Esophagus muscularis mucosa (tissue), 4 donors: Measurements from ENCODE around the gene TFAP2A. TPM values are rescaled to one million over a fixed set of nuclear protein-coding genes. Genes with fewer than 3 reads are reported as not detected.
A peak's percentile ranks its signal among the peaks of the same experiment; 100 is the strongest.

Experiments
- DNase-seq: peaks from one replicate; pipeline ENCODE4 v3.0.0-alpha.2; 2017; ENCODE audit errors: extremely low spot score
- H3K27ac ChIP-seq, 4 donors: fragments of 200-600 bp; sonication (generic); replicated peaks in 1 of 4; 1 replicate in 3 of 4; 2 replicates in 1 of 4; pipeline ENCODE4 v1.5.1; 2016 to 2019; ENCODE audit warnings: mild to moderate bottlenecking in 1 of 4
- H3K27me3 ChIP-seq, 4 donors: fragments of 200-600 bp; sonication (generic); one replicate each; pipeline versions ENCODE4 v1.5.1 to v1.6.0; 2016 to 2019
- H3K36me3 ChIP-seq, 4 donors: fragments of 200-600 bp; sonication (generic); one replicate each; pipeline ENCODE4 v1.5.1; 2016 to 2019
- H3K4me1 ChIP-seq, 4 donors: fragments of 200-600 bp; sonication (generic); one replicate each; pipeline ENCODE4 v1.5.1; 2016 to 2019
- H3K4me3 ChIP-seq, 4 donors: fragments of 200-600 bp; sonication (generic); 1 replicate in 2 of 4; 2 replicates in 2 of 4; pipeline ENCODE4 v1.5.1; 2016 to 2019; ENCODE audit warnings: mild to moderate bottlenecking in 4 of 4, moderate library complexity in 1 of 4
- H3K9me3 ChIP-seq, 4 donors: fragments of 200-600 bp; sonication (generic); 1 replicate in 3 of 4; 2 replicates in 1 of 4; pipeline ENCODE4 v1.5.1; 2016 to 2019
- CTCF ChIP-seq, 3 experiments: fragments of 200-600 bp in 2 of 3; fragments of 450-650 bp in 1 of 3; sonication (generic) in 2 of 3; IDR thresholded peaks; one replicate each; pipeline ENCODE4 v1.5.1; 2017 to 2019; ENCODE audit warnings: antibody characterized with exemption in 3 of 3, mild to moderate bottlenecking in 2 of 3, moderate library complexity in 1 of 3
- EP300 ChIP-seq: sonication (generic); formaldehyde crosslinking; IDR thresholded peaks from one replicate; pipeline ENCODE4 v1.6.1; 2017; ENCODE audit warnings: antibody characterized with exemption
- POLR2A ChIP-seq: fragments of 450-650 bp; IDR thresholded peaks from one replicate; pipeline ENCODE4 v1.6.1; 2017; ENCODE audit warnings: antibody characterized with exemption, moderate library complexity, mild to moderate bottlenecking, low read depth
- POLR2AphosphoS5 ChIP-seq, 2 donors: sonication (generic); formaldehyde crosslinking; IDR thresholded peaks; one replicate each; pipeline ENCODE4 v1.6.1; 2017; ENCODE audit warnings: antibody characterized with exemption in 2 of 2
- WGBS: methylation state at CpG from one replicate; pipeline ENCODE4 v1.1.5; 2018; 5-methylcytosine and 5-hydroxymethylcytosine counted together
- intact Hi-C: fragments of 100-400 bp; cut with DNase I; formaldehyde crosslinking; loops from one replicate; pipeline ENCODE4 v1.15.1; 2023
- total RNA-seq, 4 donors: library from RNA; depleted of rRNA; stranded (reverse); fragments of >200 nt; gene quantifications; one replicate each; pipeline versions ENCODE4 v1.1.0 to v1.2.1, GENCODE V29; 2016

Gene TFAP2A
- total RNA-seq, 4 donors from 2014 or later, result 0.69 to 3.0 (median 1.3) TPM

- H3K4me1 ChIP-seq, result peaks cover 42 to 70% (median 60%) of the 10 kb centered on the region in 4 donors
- no peaks in the 10 kb centered on the region for H3K9me3 ChIP-seq
- TF ChIP-seq POLR2AphosphoS5 (IDR thresholded peaks at IDR 0.05), result no peak
- TF ChIP-seq EP300, result no peak
- TF ChIP-seq POLR2A, result no peak
- TF ChIP-seq CTCF (IDR thresholded peaks at IDR 0.05), result no peak
- H3K27ac ChIP-seq, result peak overlapping the region; percentile 36 to 75 (median 56)
- H3K4me3 ChIP-seq, result peak overlapping the region; percentile 62 to 78 (median 65)
- H3K36me3 ChIP-seq, result no peaks in the 10 kb centered on the region
- DNase-seq, result no peak
- intact Hi-C loops, result no loop called here
- WGBS, result 6% methylated on average over 30 of the region's 31 CpGs
- peaks cover 16 to 100% (median 81%) of the 10 kb centered on the region in 4 donors for H3K27me3 ChIP-seq
Measured at GRCh38 chr6:10413262-10413849, 1.5 kb downstream of the TFAP2A start.

- H3K9me3 ChIP-seq, result no peaks in the 10 kb centered on the region
- DNase-seq, result no peak
- H3K4me3 ChIP-seq, result peak overlapping the region; percentile 62 to 78 (median 65)
Measured at GRCh38 chr6:10412461-10413261, 2.2 kb downstream of the TFAP2A start.

GRCh38 chr6:10411971-10412460 lies 2.9 kb downstream of the TFAP2A start:
- WGBS, result under 1% methylated on average over 36 of the region's 36 CpGs
- no peaks in the 10 kb centered on the region for H3K9me3 ChIP-seq
- H3K36me3 ChIP-seq, result no peaks in the 10 kb centered on the region
- peaks cover 40 to 65% (median 54%) of the 10 kb centered on the region in 4 donors for H3K4me1 ChIP-seq
- no peak for DNase-seq
- peak overlapping the region; percentile 36 to 75 (median 56) for H3K27ac ChIP-seq
- H3K4me3 ChIP-seq, result peak overlapping the region; percentile 62 to 78 (median 65)
- intact Hi-C loops, result no loop called here
- peaks cover 16 to 98% (median 79%) of the 10 kb centered on the region in 4 donors for H3K27me3 ChIP-seq
- TF ChIP-seq EP300, result no peak
- TF ChIP-seq POLR2AphosphoS5 (IDR thresholded peaks at IDR 0.05), result no peak
- no peak for TF ChIP-seq POLR2A
- TF ChIP-seq CTCF (IDR thresholded peaks at IDR 0.05), result no peak

More at GRCh38 chr6:10412461-10413261, 2.2 kb downstream of the TFAP2A start:
- TF ChIP-seq POLR2AphosphoS5 (IDR thresholded peaks at IDR 0.05), result no peak
- TF ChIP-seq EP300, result no peak
- TF ChIP-seq CTCF (IDR thresholded peaks at IDR 0.05), result no peak
- TF ChIP-seq POLR2A, result no peak
- H3K27me3 ChIP-seq, result peaks cover 16 to 100% (median 83%) of the 10 kb centered on the region in 4 donors
- intact Hi-C loops, result no loop called here
- peaks cover 42 to 70% (median 60%) of the 10 kb centered on the region in 4 donors for H3K4me1 ChIP-seq
- WGBS, result 1% methylated on average over 59 of the region's 82 CpGs
- no peaks in the 10 kb centered on the region for H3K36me3 ChIP-seq
- peak overlapping the region; percentile 36 to 75 (median 56) for H3K27ac ChIP-seq

- no peak for TF ChIP-seq EP300
- TF ChIP-seq POLR2AphosphoS5 (IDR thresholded peaks at IDR 0.05), result no peak
- no peak for TF ChIP-seq CTCF (IDR thresholded peaks at IDR 0.05)
- no peak for TF ChIP-seq POLR2A
- Histone ChIP-seq H3K27me3 (peaks cover 11 to 95% (median 74%) of the 10 kb centered on the region in 4 donors), H3K9me3 (no peaks in the 10 kb centered on the region), H3K27ac (peak overlapping the region; percentile 36 to 75 (median 56)), H3K36me3 (no peaks in the 10 kb centered on the region), H3K4me3 (peak overlapping the region; percentile 62 to 78 (median 65)), H3K4me1 (peaks cover 36 to 59% (median 49%) of the 10 kb centered on the region in 4 donors)
- WGBS, result 4% methylated on average over 52 of the region's 65 CpGs
- intact Hi-C loops, result no loop called here
- no peak for DNase-seq
Measured at GRCh38 chr6:10411131-10411970, 3.5 kb downstream of the TFAP2A start.
